Astrocyte (in vitro differentiated cells and primary cell): ENCODE measurements around the gene CCDC15.

ENCODE experiments used
- EZH2 ChIP-seq: IDR thresholded peaks from 2 replicates; pipeline ENCODE4 v1.6.1; 2012; ENCODE audit warnings: mild to moderate bottlenecking, low read length, inconsistent platforms; ENCODE audit not compliant: insufficient read depth
- TF ChIP-seq, protein P1 (sequence below): IDR thresholded peaks from 2 replicates; pipeline ENCODE4 v1.5.1; 2011; ENCODE audit warnings: low read depth, mild to moderate bottlenecking, inconsistent platforms, low read length, moderate library complexity; ENCODE audit not compliant: insufficient read depth

- no peak for TF ChIP-seq EZH2
- TF ChIP-seq, protein P1, sequence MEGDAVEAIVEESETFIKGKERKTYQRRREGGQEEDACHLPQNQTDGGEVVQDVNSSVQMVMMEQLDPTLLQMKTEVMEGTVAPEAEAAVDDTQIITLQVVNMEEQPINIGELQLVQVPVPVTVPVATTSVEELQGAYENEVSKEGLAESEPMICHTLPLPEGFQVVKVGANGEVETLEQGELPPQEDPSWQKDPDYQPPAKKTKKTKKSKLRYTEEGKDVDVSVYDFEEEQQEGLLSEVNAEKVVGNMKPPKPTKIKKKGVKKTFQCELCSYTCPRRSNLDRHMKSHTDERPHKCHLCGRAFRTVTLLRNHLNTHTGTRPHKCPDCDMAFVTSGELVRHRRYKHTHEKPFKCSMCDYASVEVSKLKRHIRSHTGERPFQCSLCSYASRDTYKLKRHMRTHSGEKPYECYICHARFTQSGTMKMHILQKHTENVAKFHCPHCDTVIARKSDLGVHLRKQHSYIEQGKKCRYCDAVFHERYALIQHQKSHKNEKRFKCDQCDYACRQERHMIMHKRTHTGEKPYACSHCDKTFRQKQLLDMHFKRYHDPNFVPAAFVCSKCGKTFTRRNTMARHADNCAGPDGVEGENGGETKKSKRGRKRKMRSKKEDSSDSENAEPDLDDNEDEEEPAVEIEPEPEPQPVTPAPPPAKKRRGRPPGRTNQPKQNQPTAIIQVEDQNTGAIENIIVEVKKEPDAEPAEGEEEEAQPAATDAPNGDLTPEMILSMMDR, result peak; percentile 28
Observed at GRCh38 chr11:124934862-124935547, 19.0 kb upstream of the CCDC15 start.
